IMR-90 (cell line): Measurements from ENCODE around the gene SH2B2. TPM values are rescaled to one million over a fixed set of nuclear protein-coding genes. Genes with fewer than 3 reads are reported as not detected.

Source experiments
- ATAC-seq: fragments of 200-7000 bp; cut with Tn5 transposase; 2 replicates; pipeline ENCODE4 v1.9.1; 2020; ENCODE audit warnings: low read depth, mild to moderate bottlenecking, moderate library complexity
- BruUV-seq: library from RNA; stranded (reverse); fragments of 400-500 nt; replicated peaks from 2 replicates; lab custom pipeline; 2021; lab: Mats Ljungman, UMichigan
- CTCF ChIA-PET: fragments of 300-600 bp; formaldehyde crosslinking; extraction: SDS; loops from one replicate; lab custom pipeline; 2021; ENCODE audit warnings: antibody characterized with exemption; lab: Yijun Ruan, JAX
- POLR2A ChIA-PET: fragments of 300-600 bp; sonication (Branson Sonifier 250); formaldehyde crosslinking; loops from one replicate; lab custom pipeline; 2022; ENCODE audit warnings: antibody characterized with exemption; ENCODE audit not compliant: unreplicated experiment; lab: Charles Lee
- DNase-seq: peaks from one replicate; pipeline ENCODE4 v3.0.0; 2013
- H2AFZ ChIP-seq: replicated peaks from 2 replicates; pipeline ENCODE3; 2013; ENCODE audit warnings: low read length, mild to moderate bottlenecking; ENCODE audit not compliant: poor library complexity
- H2AK5ac ChIP-seq: 2 replicates; pipeline ENCODE4 v1.6.1; 2013; ENCODE audit warnings: low read depth, low read length, inconsistent platforms
- H2AK9ac ChIP-seq: replicated peaks from 2 replicates; pipeline ENCODE3; 2013; ENCODE audit warnings: mild to moderate bottlenecking, low read depth, low read length, moderate library complexity; ENCODE audit not compliant: poor library complexity
- H2BK120ac ChIP-seq: 2 replicates; pipeline ENCODE4 v1.6.1; 2013; ENCODE audit warnings: low read depth, low read length, inconsistent platforms
- H2BK15ac ChIP-seq: 3 replicates; pipeline ENCODE4 v1.6.1; 2013; ENCODE audit warnings: low read depth, low read length, inconsistent platforms
- H2BK20ac ChIP-seq: 2 replicates; pipeline ENCODE4 v1.6.1; 2013; ENCODE audit warnings: low read depth, mild to moderate bottlenecking, inconsistent platforms, low read length, moderate library complexity
- H2BK5ac ChIP-seq: 2 replicates; pipeline ENCODE4 v1.6.1; 2013; ENCODE audit warnings: mild to moderate bottlenecking, low read depth, low read length, inconsistent platforms; ENCODE audit not compliant: poor library complexity, severe bottlenecking
- H3K14ac ChIP-seq: replicated peaks from 2 replicates; pipeline ENCODE4 v1.6.1; 2013; ENCODE audit warnings: low read depth, low read length, inconsistent platforms
- H3K18ac ChIP-seq: 2 replicates; pipeline ENCODE4 v1.6.1; 2013; ENCODE audit warnings: low read depth, low read length, control low read depth
- H3K23ac ChIP-seq: 2 replicates; pipeline ENCODE4 v1.6.1; 2013; ENCODE audit warnings: low read depth, low read length, inconsistent platforms
- H3K27ac ChIP-seq: 2 replicates; pipeline ENCODE4 v1.5.1; 2013; ENCODE audit warnings: mild to moderate bottlenecking, control low read depth, low read length; ENCODE audit not compliant: insufficient read depth
- H3K27me3 ChIP-seq: 2 replicates; pipeline ENCODE4 v1.6.1; 2013; ENCODE audit warnings: low read length; ENCODE audit not compliant: control insufficient read depth, insufficient read depth
- H3K36me3 ChIP-seq: 2 replicates; pipeline ENCODE4 v1.6.1; 2013; ENCODE audit warnings: low read length, mixed read lengths; ENCODE audit not compliant: control insufficient read depth, insufficient read depth
- H3K4ac ChIP-seq: 2 replicates; pipeline ENCODE4 v1.6.1; 2013; ENCODE audit warnings: low read depth, low read length, inconsistent platforms
- H3K4me1 ChIP-seq: 2 replicates; pipeline ENCODE4 v1.6.1; 2013; ENCODE audit warnings: low read length, mixed read lengths; ENCODE audit not compliant: control insufficient read depth, insufficient read depth
- H3K4me2 ChIP-seq: 2 replicates; pipeline ENCODE4 v1.6.1; 2013; ENCODE audit warnings: low read depth, mild to moderate bottlenecking, control low read depth, low read length, moderate library complexity
- H3K4me3 ChIP-seq: 2 replicates; pipeline ENCODE4 v1.5.1; 2013; ENCODE audit warnings: low read depth, mild to moderate bottlenecking, control low read depth, low read length, moderate library complexity; ENCODE audit not compliant: insufficient read depth
- H3K56ac ChIP-seq: 2 replicates; pipeline ENCODE4 v1.6.1; 2013; ENCODE audit warnings: low read length, inconsistent platforms; ENCODE audit not compliant: insufficient read depth; ENCODE audit errors: extremely low read depth
- H3K79me1 ChIP-seq, 2 experiments: 2 replicates each; pipeline ENCODE4 v1.6.1; 2013; ENCODE audit warnings: low read length in 2 of 2, inconsistent platforms in 1 of 2, low read depth in 1 of 2
- H3K9ac ChIP-seq: 2 replicates; pipeline ENCODE4 v1.6.1; 2013; ENCODE audit warnings: low read depth, low read length, control low read depth
- H3K9me1 ChIP-seq: 2 replicates; pipeline ENCODE4 v1.6.1; 2013; ENCODE audit warnings: low read length, inconsistent platforms; ENCODE audit not compliant: insufficient read depth
- H3K9me3 ChIP-seq: 2 replicates; pipeline ENCODE4 v1.6.1; 2013; ENCODE audit warnings: low read length; ENCODE audit not compliant: control insufficient read depth, insufficient read depth
- H4K20me1 ChIP-seq: 2 replicates; pipeline ENCODE4 v1.6.1; 2013; ENCODE audit warnings: low read length, inconsistent platforms; ENCODE audit not compliant: insufficient read depth
- H4K5ac ChIP-seq: 2 replicates; pipeline ENCODE4 v1.6.1; 2013; ENCODE audit warnings: mild to moderate bottlenecking, low read depth, low read length, control low read depth
- H4K8ac ChIP-seq, 2 experiments: 2 replicates each; pipeline ENCODE4 v1.6.1; 2013; ENCODE audit warnings: low read depth in 2 of 2, low read length in 2 of 2, control low read depth in 1 of 2, inconsistent platforms in 1 of 2
- H4K91ac ChIP-seq: 2 replicates; pipeline ENCODE4 v1.6.1; 2013; ENCODE audit warnings: low read depth, low read length, inconsistent platforms; ENCODE audit not compliant: insufficient read depth
- BHLHE40 ChIP-seq: fragments of 150-350 bp; IDR thresholded peaks from 2 replicates; pipeline ENCODE4 v1.6.1; 2016; ENCODE audit warnings: mild to moderate bottlenecking, low read depth, low read length
- CEBPB ChIP-seq: IDR thresholded peaks from 2 replicates; pipeline ENCODE4 v1.6.1; 2012; ENCODE audit warnings: low read depth, low read length, improper control_type of control experiment
- CHD1 ChIP-seq: IDR thresholded peaks from 2 replicates; pipeline ENCODE4 v1.6.1; 2012; ENCODE audit warnings: low read depth, low read length, improper control_type of control experiment
- MAFK ChIP-seq: IDR thresholded peaks from 2 replicates; pipeline ENCODE4 v1.6.1; 2012; ENCODE audit warnings: low read depth, low read length, improper control_type of control experiment
- MXI1 ChIP-seq: IDR thresholded peaks from 2 replicates; pipeline ENCODE4 v1.6.1; 2012; ENCODE audit warnings: low read depth, mild to moderate bottlenecking, low read length, moderate library complexity, borderline replicate concordance
- NFE2L2 ChIP-seq: fragments of 150-350 bp; IDR thresholded peaks from 2 replicates; pipeline ENCODE4 v1.6.1; 2016; ENCODE audit warnings: low read depth, mild to moderate bottlenecking, low read length
- POLR2A ChIP-seq: IDR thresholded peaks from 2 replicates; pipeline ENCODE4 v1.6.1; 2012; ENCODE audit warnings: mild to moderate bottlenecking, low read depth, low read length
- RAD21 ChIP-seq: IDR thresholded peaks from 2 replicates; pipeline ENCODE4 v1.6.1; 2012; ENCODE audit warnings: low read length, improper control_type of control experiment
- RCOR1 ChIP-seq: IDR thresholded peaks from 2 replicates; pipeline ENCODE4 v1.6.1; 2012; ENCODE audit warnings: mild to moderate bottlenecking, low read length, improper control_type of control experiment; ENCODE audit not compliant: insufficient replicate concordance
- RFX5 ChIP-seq: IDR thresholded peaks from 2 replicates; pipeline ENCODE4 v1.8.0; 2012; ENCODE audit warnings: low read depth, mild to moderate bottlenecking, low read length, moderate library complexity
- WGBS, 2 experiments: methylation state at CpG; one replicate each; pipeline versions ENCODE4 v1.1.5 to v1.1.7; 2013; ENCODE audit warnings: missing lambda C conversion rate in 2 of 2; ENCODE audit not compliant: insufficient read length in 1 of 2; ENCODE audit errors: extremely low coverage in 2 of 2; 5-methylcytosine and 5-hydroxymethylcytosine counted together
- dilution Hi-C: fragments of 300-500 bp; cut with HindIII; formaldehyde crosslinking; loops from one replicate; pipeline ENCODE4 v1.14.3; 2018; ENCODE audit warnings: low sequenced_read_pairs; ENCODE audit not compliant: unreplicated experiment
- in situ Hi-C: fragments of 300-500 bp; cut with MboI; formaldehyde crosslinking; loops from 3 replicates; pipeline ENCODE4 v1.14.3; 2019; ENCODE audit warnings: low sequenced_read_pairs, inconsistent platforms, mixed read lengths
- intact Hi-C: fragments of 100-400 bp; cut with micrococcal nuclease; formaldehyde crosslinking; loops from 2 replicates; pipeline ENCODE4 v1.10.0; 2022
- polyA plus RNA-seq, 3 experiments: library from polyadenylated mRNA; depleted of rRNA; stranded (reverse); fragments of >200 nt; gene quantifications; 2 replicates each; pipeline ENCODE4 v1.2.3, GENCODE V29; 2012; ENCODE audit warnings: low replicate concordance in 1 of 3
- total RNA-seq: library from RNA; depleted of rRNA; stranded (reverse); fragments of >200 nt; gene quantifications from 2 replicates; pipeline ENCODE4 v1.2.3, GENCODE V29; 2012
- TF ChIP-seq, protein P1 (sequence below): fragments of 150-350 bp; IDR thresholded peaks from 2 replicates; pipeline ENCODE4 v1.6.1; 2016; ENCODE audit warnings: low read depth, mild to moderate bottlenecking, low read length, moderate library complexity, borderline replicate concordance
- TF ChIP-seq, protein P2 (sequence below): fragments of 150-350 bp; IDR thresholded peaks from 2 replicates; pipeline ENCODE4 v1.6.1; 2017; ENCODE audit warnings: mild to moderate bottlenecking, antibody characterized with exemption, low read length, low read depth

SH2B2 gene
- total and polyA plus RNA-seq, 2 of the 4 experiments (the other 2 are of a cell fraction): 0.36 to 0.99 TPM

DNA sequence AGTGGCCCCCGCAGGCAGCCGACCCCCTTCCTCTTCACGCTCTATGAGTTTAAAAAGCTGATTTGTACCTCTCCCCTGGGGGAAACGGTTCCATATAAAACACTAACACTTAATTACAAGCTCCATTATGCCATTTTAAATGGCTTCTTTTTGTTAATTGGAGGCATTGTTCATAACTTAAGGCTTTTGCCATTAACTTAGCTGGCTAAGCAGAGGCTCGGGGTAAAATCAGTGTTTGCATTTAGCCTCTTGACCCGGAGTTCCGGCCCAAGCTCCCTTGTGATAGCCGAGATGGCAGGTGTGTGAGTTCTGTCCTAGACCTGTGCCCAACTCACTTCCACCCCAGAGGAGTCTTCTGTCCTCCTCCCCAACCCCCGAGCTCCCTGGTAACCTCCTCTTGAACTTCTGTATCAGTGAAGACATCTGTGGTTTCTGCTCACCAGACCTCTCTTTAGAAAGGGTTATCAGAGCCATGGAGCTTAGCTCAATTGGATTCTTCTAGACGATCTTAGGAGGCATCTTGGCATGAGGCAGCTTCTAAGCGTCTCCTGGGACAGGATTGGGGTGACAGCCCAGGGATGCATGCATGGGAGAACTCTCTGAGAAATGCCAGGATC lies 34.2 kb upstream of the SH2B2 start (continued):
- TF ChIP-seq RCOR1 (no peak), CEBPB (no peak), MAFK (no peak)

DNA sequence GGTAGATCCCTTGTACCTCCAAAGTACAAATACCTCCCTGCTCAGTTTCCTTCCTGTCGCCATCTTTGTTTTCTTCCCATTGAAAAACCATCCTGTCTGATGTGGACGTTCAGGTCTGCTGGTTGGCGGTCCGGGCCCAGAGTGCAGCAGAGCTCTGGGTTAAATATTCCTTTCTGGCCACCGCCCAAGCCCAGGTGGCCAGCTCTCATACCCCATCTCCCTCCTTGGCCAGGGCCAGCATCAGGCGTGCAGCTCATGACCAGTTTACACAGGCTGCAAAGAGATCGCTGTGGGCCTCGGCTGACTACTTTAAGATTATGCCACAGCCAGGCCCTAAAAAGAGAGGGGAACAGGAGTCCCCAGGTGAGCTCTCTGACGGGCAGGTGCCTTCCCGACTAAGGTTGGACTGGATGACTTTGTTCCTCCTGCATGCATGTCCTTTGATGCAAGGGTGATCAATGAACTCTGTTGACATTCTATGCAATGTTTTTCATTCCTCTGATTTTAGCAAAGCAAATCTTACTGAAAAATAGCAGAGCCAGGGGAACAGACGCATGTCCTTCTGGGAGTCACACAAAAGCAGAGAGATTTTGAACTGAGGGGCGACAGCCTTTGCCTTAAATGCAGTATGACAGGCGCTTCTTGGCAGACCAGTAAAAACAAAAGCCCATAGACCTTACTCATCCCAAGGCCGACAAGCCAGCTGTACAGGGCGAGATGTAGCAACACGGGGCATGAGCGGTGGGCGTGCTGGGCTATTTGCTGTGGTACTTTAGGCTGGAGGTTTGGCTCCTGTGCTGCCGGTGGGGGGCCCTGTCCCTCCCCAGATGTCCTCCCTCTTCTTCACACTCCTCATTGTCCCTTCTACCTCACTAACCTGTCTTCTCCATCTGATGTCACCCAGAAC lies 33.3 kb upstream of the SH2B2 start:
- Histone ChIP-seq H3K9me1 (no peaks in the 10 kb centered on the region), H3K4ac (no peak overlapping the region), H3K4me3 (no peak overlapping the region), H2BK5ac (no peak overlapping the region), H3K36me3 (peaks cover 10% of the 10 kb centered on the region), H3K4me1 (no peaks in the 10 kb centered on the region), H3K23ac (no peak overlapping the region), H4K5ac (no peak overlapping the region), H4K8ac (no peak overlapping the region), H3K56ac (no peak overlapping the region), H3K79me1 (no peaks in the 10 kb centered on the region; a peak in 1 of 4 replicates), H2AK9ac (no peak overlapping the region), H2AFZ (no peak overlapping the region), H3K9me3 (no peaks in the 10 kb centered on the region), H3K27me3 (no peaks in the 10 kb centered on the region), H4K91ac (no peak overlapping the region), H3K4me2 (no peak overlapping the region), H4K20me1 (no peaks in the 10 kb centered on the region; the same call in 1 of the 2 replicates), H3K14ac (no peak overlapping the region), H2BK15ac (no peak overlapping the region), H2BK20ac (no peak overlapping the region), H3K27ac (no peak overlapping the region), H3K9ac (no peak overlapping the region), H3K18ac (no peak overlapping the region), H2AK5ac (no peak overlapping the region), H2BK120ac (no peak overlapping the region)
- dilution Hi-C loops (no loop called here), in situ Hi-C loops (loop anchor here (25.0 kb wide), 1 partner anchor 891 kb away; the partner anchor contains the start of gene COL26A1), intact Hi-C loops (no loop called here)
- ChIA-PET POLR2A (no interaction called here), CTCF (no interaction called here)
- no TSS peak for BruUV-seq
- ATAC-seq: no peak
- WGBS, 2 experiments: 87% methylated on average over 7 of the region's 19 CpGs; no CpG with 5 or more reads in 1 of the 2 experiments
- DNase-seq: no peak
- TF ChIP-seq CEBPB: no peak
- no peak for TF ChIP-seq RCOR1
- no peak for TF ChIP-seq RFX5
- TF ChIP-seq BHLHE40: no peak
- TF ChIP-seq RAD21: no peak
- TF ChIP-seq NFE2L2: no peak
- TF ChIP-seq, protein P1, sequence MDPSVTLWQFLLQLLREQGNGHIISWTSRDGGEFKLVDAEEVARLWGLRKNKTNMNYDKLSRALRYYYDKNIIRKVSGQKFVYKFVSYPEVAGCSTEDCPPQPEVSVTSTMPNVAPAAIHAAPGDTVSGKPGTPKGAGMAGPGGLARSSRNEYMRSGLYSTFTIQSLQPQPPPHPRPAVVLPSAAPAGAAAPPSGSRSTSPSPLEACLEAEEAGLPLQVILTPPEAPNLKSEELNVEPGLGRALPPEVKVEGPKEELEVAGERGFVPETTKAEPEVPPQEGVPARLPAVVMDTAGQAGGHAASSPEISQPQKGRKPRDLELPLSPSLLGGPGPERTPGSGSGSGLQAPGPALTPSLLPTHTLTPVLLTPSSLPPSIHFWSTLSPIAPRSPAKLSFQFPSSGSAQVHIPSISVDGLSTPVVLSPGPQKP: no peak
- TF ChIP-seq POLR2A: no peak
- TF ChIP-seq, protein P2, sequence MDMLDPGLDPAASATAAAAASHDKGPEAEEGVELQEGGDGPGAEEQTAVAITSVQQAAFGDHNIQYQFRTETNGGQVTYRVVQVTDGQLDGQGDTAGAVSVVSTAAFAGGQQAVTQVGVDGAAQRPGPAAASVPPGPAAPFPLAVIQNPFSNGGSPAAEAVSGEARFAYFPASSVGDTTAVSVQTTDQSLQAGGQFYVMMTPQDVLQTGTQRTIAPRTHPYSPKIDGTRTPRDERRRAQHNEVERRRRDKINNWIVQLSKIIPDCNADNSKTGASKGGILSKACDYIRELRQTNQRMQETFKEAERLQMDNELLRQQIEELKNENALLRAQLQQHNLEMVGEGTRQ: no peak
- no peak for TF ChIP-seq CHD1
- no peak for TF ChIP-seq MXI1
- no peak for TF ChIP-seq MAFK
